H1 (cell line): ENCODE data around the gene DCXR. TPM values are rescaled to one million over a fixed set of nuclear protein-coding genes. Genes with fewer than 3 reads are reported as not detected.

ENCODE experiments used
- CBX5 ChIP-seq: fragments of 300-800, 300-1000 bp; sonication (generic); IDR thresholded peaks from 2 replicates; pipeline ENCODE4 v1.7.1; 2016; ENCODE audit warnings: antibody characterized with exemption, low read length, low read depth
- GTF2F1 ChIP-seq: IDR thresholded peaks from 2 replicates; pipeline ENCODE4 v1.6.1; 2012; ENCODE audit warnings: low read depth, low read length, improper control_type of control experiment, borderline replicate concordance
- NANOG ChIP-seq: IDR thresholded peaks from 2 replicates; pipeline ENCODE4 v1.6.1; 2011; ENCODE audit warnings: low read length, low read depth, mild to moderate bottlenecking, inconsistent platforms; ENCODE audit not compliant: insufficient read depth, poor library complexity, severe bottlenecking
- SRF ChIP-seq: IDR thresholded peaks from 2 replicates; pipeline ENCODE4 v1.6.1; 2011; ENCODE audit warnings: mild to moderate bottlenecking, low read depth, low read length, moderate library complexity
- polyA plus RNA-seq, 7 experiments: library from polyadenylated mRNA; depleted of rRNA in 3 of 7; stranded (reverse) in 5 of 7; unstranded in 2 of 7; fragments of >200 nt in 5 of 7; fragments of 200-250 nt in 2 of 7; gene quantifications; 1 replicate in 5 of 7; 2 replicates in 1 of 7; 4 replicates in 1 of 7; pipeline versions ENCODE4 v1.2.1 to v1.2.3, GENCODE V29; 2011 to 2013; ENCODE audit warnings: missing spikeins in 2 of 7, mixed read lengths in 2 of 7
- total RNA-seq: library from RNA; stranded (reverse); fragmentation: NEBNext Ultra II Directional; extraction: Animal tissue kit (Norgen Biotek cat#: 25700); gene quantifications from 2 replicates; pipeline ENCODE4 v1.2.1, GENCODE V29; 2021
- TF ChIP-seq, protein P1 (sequence below): fragments of 300-600 bp; sonication (generic); IDR thresholded peaks from 2 replicates; pipeline ENCODE4 v1.7.1; 2012; ENCODE audit warnings: low read length, moderate library complexity, mild to moderate bottlenecking, inconsistent platforms; ENCODE audit not compliant: insufficient replicate concordance

The DCXR gene
- total and polyA plus RNA-seq, 2 of the 8 experiments (the other 6 are each of a cell fraction or from before 2014, with no cell fraction given) = 96.3 to 212 TPM

DNA sequence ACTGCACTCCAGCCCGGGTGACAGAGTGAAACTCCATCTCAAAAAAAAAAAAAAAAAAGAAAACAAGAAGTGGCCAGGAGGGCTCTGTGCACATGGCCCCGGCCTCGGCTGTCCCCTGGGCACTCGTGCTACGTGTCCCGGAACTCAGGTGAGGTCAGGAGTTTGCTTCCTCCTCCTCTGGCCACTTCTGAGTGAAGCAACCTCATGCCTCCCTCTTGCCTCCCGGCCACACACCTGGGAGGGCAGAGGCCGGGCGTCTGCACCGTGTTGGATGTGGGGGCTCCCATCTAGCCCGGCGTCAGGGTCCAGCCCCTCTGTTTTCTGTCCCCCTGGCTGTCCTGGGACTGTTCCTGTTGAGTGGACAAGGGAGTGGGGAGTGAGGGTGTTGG is 37.9 kb downstream of the DCXR start (continued):
- TF ChIP-seq, protein P1, sequence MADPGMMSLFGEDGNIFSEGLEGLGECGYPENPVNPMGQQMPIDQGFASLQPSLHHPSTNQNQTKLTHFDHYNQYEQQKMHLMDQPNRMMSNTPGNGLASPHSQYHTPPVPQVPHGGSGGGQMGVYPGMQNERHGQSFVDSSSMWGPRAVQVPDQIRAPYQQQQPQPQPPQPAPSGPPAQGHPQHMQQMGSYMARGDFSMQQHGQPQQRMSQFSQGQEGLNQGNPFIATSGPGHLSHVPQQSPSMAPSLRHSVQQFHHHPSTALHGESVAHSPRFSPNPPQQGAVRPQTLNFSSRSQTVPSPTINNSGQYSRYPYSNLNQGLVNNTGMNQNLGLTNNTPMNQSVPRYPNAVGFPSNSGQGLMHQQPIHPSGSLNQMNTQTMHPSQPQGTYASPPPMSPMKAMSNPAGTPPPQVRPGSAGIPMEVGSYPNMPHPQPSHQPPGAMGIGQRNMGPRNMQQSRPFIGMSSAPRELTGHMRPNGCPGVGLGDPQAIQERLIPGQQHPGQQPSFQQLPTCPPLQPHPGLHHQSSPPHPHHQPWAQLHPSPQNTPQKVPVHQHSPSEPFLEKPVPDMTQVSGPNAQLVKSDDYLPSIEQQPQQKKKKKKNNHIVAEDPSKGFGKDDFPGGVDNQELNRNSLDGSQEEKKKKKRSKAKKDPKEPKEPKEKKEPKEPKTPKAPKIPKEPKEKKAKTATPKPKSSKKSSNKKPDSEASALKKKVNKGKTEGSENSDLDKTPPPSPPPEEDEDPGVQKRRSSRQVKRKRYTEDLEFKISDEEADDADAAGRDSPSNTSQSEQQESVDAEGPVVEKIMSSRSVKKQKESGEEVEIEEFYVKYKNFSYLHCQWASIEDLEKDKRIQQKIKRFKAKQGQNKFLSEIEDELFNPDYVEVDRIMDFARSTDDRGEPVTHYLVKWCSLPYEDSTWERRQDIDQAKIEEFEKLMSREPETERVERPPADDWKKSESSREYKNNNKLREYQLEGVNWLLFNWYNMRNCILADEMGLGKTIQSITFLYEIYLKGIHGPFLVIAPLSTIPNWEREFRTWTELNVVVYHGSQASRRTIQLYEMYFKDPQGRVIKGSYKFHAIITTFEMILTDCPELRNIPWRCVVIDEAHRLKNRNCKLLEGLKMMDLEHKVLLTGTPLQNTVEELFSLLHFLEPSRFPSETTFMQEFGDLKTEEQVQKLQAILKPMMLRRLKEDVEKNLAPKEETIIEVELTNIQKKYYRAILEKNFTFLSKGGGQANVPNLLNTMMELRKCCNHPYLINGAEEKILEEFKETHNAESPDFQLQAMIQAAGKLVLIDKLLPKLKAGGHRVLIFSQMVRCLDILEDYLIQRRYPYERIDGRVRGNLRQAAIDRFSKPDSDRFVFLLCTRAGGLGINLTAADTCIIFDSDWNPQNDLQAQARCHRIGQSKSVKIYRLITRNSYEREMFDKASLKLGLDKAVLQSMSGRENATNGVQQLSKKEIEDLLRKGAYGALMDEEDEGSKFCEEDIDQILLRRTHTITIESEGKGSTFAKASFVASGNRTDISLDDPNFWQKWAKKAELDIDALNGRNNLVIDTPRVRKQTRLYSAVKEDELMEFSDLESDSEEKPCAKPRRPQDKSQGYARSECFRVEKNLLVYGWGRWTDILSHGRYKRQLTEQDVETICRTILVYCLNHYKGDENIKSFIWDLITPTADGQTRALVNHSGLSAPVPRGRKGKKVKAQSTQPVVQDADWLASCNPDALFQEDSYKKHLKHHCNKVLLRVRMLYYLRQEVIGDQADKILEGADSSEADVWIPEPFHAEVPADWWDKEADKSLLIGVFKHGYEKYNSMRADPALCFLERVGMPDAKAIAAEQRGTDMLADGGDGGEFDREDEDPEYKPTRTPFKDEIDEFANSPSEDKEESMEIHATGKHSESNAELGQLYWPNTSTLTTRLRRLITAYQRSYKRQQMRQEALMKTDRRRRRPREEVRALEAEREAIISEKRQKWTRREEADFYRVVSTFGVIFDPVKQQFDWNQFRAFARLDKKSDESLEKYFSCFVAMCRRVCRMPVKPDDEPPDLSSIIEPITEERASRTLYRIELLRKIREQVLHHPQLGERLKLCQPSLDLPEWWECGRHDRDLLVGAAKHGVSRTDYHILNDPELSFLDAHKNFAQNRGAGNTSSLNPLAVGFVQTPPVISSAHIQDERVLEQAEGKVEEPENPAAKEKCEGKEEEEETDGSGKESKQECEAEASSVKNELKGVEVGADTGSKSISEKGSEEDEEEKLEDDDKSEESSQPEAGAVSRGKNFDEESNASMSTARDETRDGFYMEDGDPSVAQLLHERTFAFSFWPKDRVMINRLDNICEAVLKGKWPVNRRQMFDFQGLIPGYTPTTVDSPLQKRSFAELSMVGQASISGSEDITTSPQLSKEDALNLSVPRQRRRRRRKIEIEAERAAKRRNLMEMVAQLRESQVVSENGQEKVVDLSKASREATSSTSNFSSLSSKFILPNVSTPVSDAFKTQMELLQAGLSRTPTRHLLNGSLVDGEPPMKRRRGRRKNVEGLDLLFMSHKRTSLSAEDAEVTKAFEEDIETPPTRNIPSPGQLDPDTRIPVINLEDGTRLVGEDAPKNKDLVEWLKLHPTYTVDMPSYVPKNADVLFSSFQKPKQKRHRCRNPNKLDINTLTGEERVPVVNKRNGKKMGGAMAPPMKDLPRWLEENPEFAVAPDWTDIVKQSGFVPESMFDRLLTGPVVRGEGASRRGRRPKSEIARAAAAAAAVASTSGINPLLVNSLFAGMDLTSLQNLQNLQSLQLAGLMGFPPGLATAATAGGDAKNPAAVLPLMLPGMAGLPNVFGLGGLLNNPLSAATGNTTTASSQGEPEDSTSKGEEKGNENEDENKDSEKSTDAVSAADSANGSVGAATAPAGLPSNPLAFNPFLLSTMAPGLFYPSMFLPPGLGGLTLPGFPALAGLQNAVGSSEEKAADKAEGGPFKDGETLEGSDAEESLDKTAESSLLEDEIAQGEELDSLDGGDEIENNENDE = no peak
- TF ChIP-seq NANOG (no peak), GTF2F1 (no peak), SRF (no peak), CBX5 (no peak)
